B cell (primary cell): ENCODE data around the gene CYB5R3.
"Not testable (repeated sequence)": the region's sequence is repeated elsewhere in the genome, so short reads cannot be mapped to it uniquely, and the experiment has no call there.

Experiments used
- EZH2 ChIP-seq: IDR thresholded peaks from 2 replicates; pipeline ENCODE4 v1.6.1; 2012; ENCODE audit warnings: borderline replicate concordance, low read depth, mild to moderate bottlenecking, moderate library complexity, low read length; ENCODE audit not compliant: insufficient read depth, poor library complexity, severe bottlenecking
- TF ChIP-seq, protein P1 (sequence below): fragments of 200-600 bp; IDR thresholded peaks from one replicate; pipeline ENCODE4 v1.8.0; 2022; ENCODE audit warnings: antibody characterized with exemption, mild to moderate bottlenecking

DNA sequence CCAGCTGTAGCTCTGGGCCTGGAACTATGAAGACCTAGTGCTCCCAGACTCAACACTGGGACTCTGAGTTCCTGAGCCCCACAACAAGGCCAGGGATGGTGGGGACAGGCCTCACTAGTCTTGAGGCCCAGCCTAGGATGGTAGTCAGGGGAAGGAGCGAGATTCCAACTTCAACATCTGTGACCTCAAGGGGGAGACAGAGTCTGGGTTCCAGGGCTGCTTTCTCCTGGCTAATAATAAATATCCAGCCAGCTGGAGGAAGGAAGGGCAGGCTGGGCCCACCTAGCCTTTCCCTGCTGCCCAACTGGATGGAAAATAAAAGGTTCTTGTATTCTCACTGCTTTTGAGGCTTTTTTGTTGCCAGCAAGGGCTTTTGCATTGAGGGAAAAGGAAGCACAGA is 75.1 kb downstream of the CYB5R3 start:
- TF ChIP-seq, protein P1, sequence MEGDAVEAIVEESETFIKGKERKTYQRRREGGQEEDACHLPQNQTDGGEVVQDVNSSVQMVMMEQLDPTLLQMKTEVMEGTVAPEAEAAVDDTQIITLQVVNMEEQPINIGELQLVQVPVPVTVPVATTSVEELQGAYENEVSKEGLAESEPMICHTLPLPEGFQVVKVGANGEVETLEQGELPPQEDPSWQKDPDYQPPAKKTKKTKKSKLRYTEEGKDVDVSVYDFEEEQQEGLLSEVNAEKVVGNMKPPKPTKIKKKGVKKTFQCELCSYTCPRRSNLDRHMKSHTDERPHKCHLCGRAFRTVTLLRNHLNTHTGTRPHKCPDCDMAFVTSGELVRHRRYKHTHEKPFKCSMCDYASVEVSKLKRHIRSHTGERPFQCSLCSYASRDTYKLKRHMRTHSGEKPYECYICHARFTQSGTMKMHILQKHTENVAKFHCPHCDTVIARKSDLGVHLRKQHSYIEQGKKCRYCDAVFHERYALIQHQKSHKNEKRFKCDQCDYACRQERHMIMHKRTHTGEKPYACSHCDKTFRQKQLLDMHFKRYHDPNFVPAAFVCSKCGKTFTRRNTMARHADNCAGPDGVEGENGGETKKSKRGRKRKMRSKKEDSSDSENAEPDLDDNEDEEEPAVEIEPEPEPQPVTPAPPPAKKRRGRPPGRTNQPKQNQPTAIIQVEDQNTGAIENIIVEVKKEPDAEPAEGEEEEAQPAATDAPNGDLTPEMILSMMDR: not testable (repeated sequence)
- TF ChIP-seq EZH2: not testable (repeated sequence)
